Neural cell (in vitro differentiated cells): Measurements from ENCODE around the gene GCN1.

Experiments used
- CTCF ChIP-seq: fragments of 450-650 bp; IDR thresholded peaks from 2 replicates; pipeline ENCODE4 v1.5.1; 2014; ENCODE audit warnings: antibody characterized with exemption, mild to moderate bottlenecking, moderate library complexity; ENCODE audit not compliant: poor library complexity, severe bottlenecking
- TAF1 ChIP-seq: IDR thresholded peaks from 2 replicates; pipeline ENCODE4 v1.6.1; 2012; ENCODE audit warnings: low read depth

- no peak for TF ChIP-seq CTCF
- TF ChIP-seq TAF1: no peak
Observed at GRCh38 chr12:120156315-120157259, 37.9 kb downstream of the GCN1 start.
